Measurements from ENCODE around the gene ZNF571. TPM values are rescaled to one million over a fixed set of nuclear protein-coding genes. Genes with fewer than 3 reads are reported as not detected.

The ZNF571 gene
- total RNA-seq: 5.2 and 5.6 TPM in 2 replicates

DNA sequence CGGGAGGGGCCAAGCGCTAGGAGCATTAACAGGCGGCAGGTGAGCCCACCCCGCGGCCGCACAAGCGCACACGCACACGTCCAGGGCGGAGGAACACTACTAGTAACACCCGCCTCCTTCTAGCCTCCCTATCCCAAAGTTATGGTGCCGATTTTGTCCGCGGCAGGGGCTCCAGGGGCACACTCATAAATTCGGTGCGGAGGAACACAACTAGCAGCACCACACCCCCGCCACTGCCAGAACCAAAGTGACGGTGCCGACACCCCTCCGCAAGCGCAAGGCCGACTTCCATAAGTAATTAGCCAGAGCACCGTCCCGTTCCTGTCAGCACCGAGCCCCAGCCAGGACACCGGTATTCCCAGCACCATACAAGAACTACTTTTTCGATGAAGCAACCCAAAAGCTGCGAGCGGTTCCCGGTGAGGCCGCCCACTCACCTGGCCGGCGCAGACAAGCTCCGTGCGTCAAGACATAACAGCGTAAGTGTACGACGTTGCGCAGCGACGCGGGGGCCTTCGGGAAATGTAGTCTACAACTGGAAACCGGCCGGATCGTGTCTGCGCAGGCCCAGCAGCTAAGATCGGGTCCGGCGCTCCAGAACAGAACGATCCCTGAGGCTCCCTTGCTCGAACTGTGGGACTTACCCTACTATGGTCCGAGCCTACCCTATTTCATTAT, at the start of gene ZNF571, which contains the start of gene ZNF540:
Gene ZNF571 (minus strand): TSS at position 489 of the 678 bp plus-strand sequence. CDS start 8,116 bp downstream, outside the sequence.
Gene ZNF540 (plus strand): TSS at position 573 of the 678 bp plus-strand sequence. CDS start 3,572 bp downstream, outside the sequence.

Other genes with a start within 250 kb of the ZNF571 start
- 7.3 and 10.2 TPM in 2 replicates for gene ZNF527, start 223.7 kb downstream of the ZNF571 start, total RNA-seq
- 7.6 and 8.6 TPM in 2 replicates for gene ZNF569, start 127.3 kb downstream of the ZNF571 start, total RNA-seq
- 12.3 and 14.3 TPM in 2 replicates for gene ZNF570, start 125.4 kb downstream of the ZNF571 start, total RNA-seq
- gene ZNF793, start 87.9 kb downstream of the ZNF571 start, total RNA-seq: 4.7 and 6.3 TPM in 2 replicates
- gene ZNF540, start 84 bp upstream of the ZNF571 start, total RNA-seq: 1.2 and 1.4 TPM in 2 replicates
- 18.9 and 22.7 TPM in 2 replicates for gene ZFP30, start 60.7 kb upstream of the ZNF571 start, total RNA-seq
- gene ZNF607, start 125.0 kb upstream of the ZNF571 start, total RNA-seq: 4.3 and 6.8 TPM in 2 replicates
- 9.4 and 14.2 TPM in 2 replicates for gene ZNF573, start 184.8 kb upstream of the ZNF571 start, total RNA-seq